Endothelial cell of umbilical vein (primary cell): Measurements from ENCODE around the gene NACA2. TPM values are rescaled to one million over a fixed set of nuclear protein-coding genes. Genes with fewer than 3 reads are reported as not detected.

Source experiments
- BruUV-seq: library from RNA; stranded (reverse); fragments of 400-500 nt; replicated peaks from 2 replicates; lab custom pipeline; 2021; lab: Mats Ljungman, UMichigan
- CTCF ChIA-PET: fragments of 300-600, 350-600 bp; sonication (Branson Sonifier 250); formaldehyde crosslinking; loops from one replicate; lab custom pipeline; 2021; ENCODE audit warnings: antibody characterized with exemption, inconsistent platforms; lab: Charles Lee
- POLR2A ChIA-PET: fragments of 300-600, 350-600 bp; sonication (Branson Sonifier 250); formaldehyde crosslinking; loops from one replicate; lab custom pipeline; 2021; ENCODE audit warnings: antibody characterized with exemption, inconsistent platforms; lab: Charles Lee
- DNase-seq: peaks from one replicate; pipeline ENCODE4 v3.0.0-alpha.2; 2011; ENCODE audit warnings: low read depth, low spot score
- FAIRE-seq: peaks from 2 replicates; lab custom pipeline; 2011; peaks lifted over from hg19 to GRCh38; lab: Jason Lieb, UNC
- H2AFZ ChIP-seq: 2 replicates; pipeline ENCODE4 v1.6.0; 2012; ENCODE audit warnings: low read depth, low read length, control low read depth, inconsistent platforms
- H3K27ac ChIP-seq: 2 replicates; pipeline ENCODE4 v1.5.1; 2011; ENCODE audit warnings: low read depth, mild to moderate bottlenecking, control low read depth, low read length, moderate library complexity; ENCODE audit not compliant: insufficient read depth
- H3K27me3 ChIP-seq, 2 experiments: 2 replicates each; pipeline versions ENCODE4 v1.6.0 to v1.6.1; 2011; ENCODE audit warnings: low read length in 2 of 2, mixed read lengths in 1 of 2; ENCODE audit not compliant: control insufficient read depth in 2 of 2, insufficient read depth in 2 of 2
- H3K36me3 ChIP-seq, 2 experiments: 2 replicates in 1 of 2; 3 replicates in 1 of 2; pipeline ENCODE4 v1.5.1; 2011; ENCODE audit warnings: low read length in 2 of 2, mild to moderate bottlenecking in 1 of 2, moderate library complexity in 1 of 2; ENCODE audit not compliant: control insufficient read depth in 2 of 2, insufficient read depth in 2 of 2; ENCODE audit errors: extremely low read depth in 1 of 2
- H3K4me1 ChIP-seq: 3 replicates; pipeline ENCODE4 v1.5.1; 2011; ENCODE audit warnings: mild to moderate bottlenecking, low read length; ENCODE audit not compliant: control insufficient read depth, insufficient read depth; ENCODE audit errors: extremely low read depth
- H3K4me2 ChIP-seq: 2 replicates; pipeline ENCODE4 v1.6.1; 2011; ENCODE audit warnings: low read length, control low read depth, mixed read lengths; ENCODE audit not compliant: insufficient read depth
- H3K4me3 ChIP-seq, 3 experiments: fragments of 200-600 bp in 1 of 3; sonication (generic), shearing (Covaris generic) in 1 of 3; replicated peaks in 1 of 3; 2 replicates each; pipeline ENCODE4 v1.5.1; 2011 to 2016; ENCODE audit warnings: control low read depth in 3 of 3, low read length in 3 of 3, mild to moderate bottlenecking in 2 of 3, inconsistent platforms in 1 of 3, low read depth in 1 of 3, moderate library complexity in 1 of 3; ENCODE audit not compliant: insufficient read depth in 1 of 3
- H3K79me2 ChIP-seq: 2 replicates; pipeline ENCODE4 v1.6.0; 2012; ENCODE audit warnings: low read length, inconsistent platforms; ENCODE audit not compliant: control insufficient read depth, insufficient read depth
- H3K9ac ChIP-seq: replicated peaks from 2 replicates; pipeline ENCODE3; 2011; ENCODE audit warnings: low read length, control low read depth; ENCODE audit not compliant: insufficient read depth; ENCODE audit errors: extremely low read depth
- H3K9me1 ChIP-seq: replicated peaks from 3 replicates; pipeline ENCODE4 v1.6.0; 2011; ENCODE audit warnings: mild to moderate bottlenecking, low read length; ENCODE audit not compliant: control insufficient read depth, insufficient read depth; ENCODE audit errors: extremely low read depth
- H3K9me3 ChIP-seq: replicated peaks from 2 replicates; pipeline ENCODE4 v1.5.1; 2012; ENCODE audit warnings: low read length, inconsistent platforms; ENCODE audit not compliant: control insufficient read depth, insufficient read depth
- H4K20me1 ChIP-seq: replicated peaks from 2 replicates; pipeline ENCODE3; 2011; ENCODE audit warnings: mild to moderate bottlenecking, low read length; ENCODE audit not compliant: control insufficient read depth, insufficient read depth; ENCODE audit errors: extremely low read depth
- EZH2 ChIP-seq: IDR thresholded peaks from 2 replicates; pipeline ENCODE4 v1.6.1; 2012; ENCODE audit warnings: borderline replicate concordance, low read depth, mild to moderate bottlenecking, moderate library complexity, low read length, inconsistent platforms; ENCODE audit not compliant: severe bottlenecking
- FOS ChIP-seq: IDR thresholded peaks from 2 replicates; pipeline ENCODE4 v1.6.1; 2011; ENCODE audit warnings: mild to moderate bottlenecking, low read length, moderate library complexity, borderline replicate concordance; ENCODE audit not compliant: insufficient read depth
- GATA2 ChIP-seq: IDR thresholded peaks from 2 replicates; pipeline ENCODE4 v1.7.0; 2011; ENCODE audit warnings: low read depth, mild to moderate bottlenecking, moderate library complexity, mixed read lengths, low read length; ENCODE audit not compliant: insufficient read length, insufficient read depth
- JUN ChIP-seq: IDR thresholded peaks from 2 replicates; pipeline ENCODE4 v1.6.1; 2011; ENCODE audit warnings: borderline replicate concordance, low read depth; ENCODE audit not compliant: insufficient read length, insufficient read depth
- MYC ChIP-seq: IDR thresholded peaks from one replicate; pipeline ENCODE4 v1.6.1; 2011; ENCODE audit warnings: mild to moderate bottlenecking, low read depth, low read length
- POLR2AphosphoS5 ChIP-seq: IDR thresholded peaks from 2 replicates; pipeline ENCODE4 v1.6.1; 2012; ENCODE audit warnings: low read depth, mild to moderate bottlenecking, control low read depth, low read length, moderate library complexity; ENCODE audit not compliant: insufficient read depth
- dilution Hi-C: fragments of 300-500 bp; cut with MboI; formaldehyde crosslinking; loops from one replicate; pipeline ENCODE4 v1.15.0; 2019; ENCODE audit warnings: low sequenced_read_pairs; ENCODE audit not compliant: extremely low pct_ligation_motif_present
- intact Hi-C: fragments of 100-400 bp; cut with micrococcal nuclease; formaldehyde crosslinking; loops from one replicate; pipeline ENCODE4 v1.10.0; 2022
- polyA plus RNA-seq, 4 experiments: library from polyadenylated mRNA; depleted of rRNA in 3 of 4; stranded (reverse) in 3 of 4; unstranded in 1 of 4; fragments of >200 nt; gene quantifications; 2 replicates each; pipeline versions ENCODE4 v1.2.1 to v1.2.3, GENCODE V29; 2011 to 2012; ENCODE audit warnings: missing spikeins in 1 of 4
- total RNA-seq: library from RNA; stranded (reverse); gene quantifications from 2 replicates; pipeline ENCODE4 v1.2.3, GENCODE V29; 2021
- TF ChIP-seq, protein P1 (sequence below), 2 donors: IDR thresholded peaks; 1 replicate in 1 of 2; 2 replicates in 1 of 2; pipeline ENCODE4 v1.5.1; 2011; ENCODE audit warnings: low read length in 2 of 2, mild to moderate bottlenecking in 2 of 2, moderate library complexity in 2 of 2, control low read depth in 1 of 2, inconsistent platforms in 1 of 2, low read depth in 1 of 2; ENCODE audit not compliant: insufficient read depth in 1 of 2; ENCODE audit errors: extremely low read depth in 1 of 2
- TF ChIP-seq, protein P2 (sequence below): IDR thresholded peaks from 2 replicates; pipeline ENCODE4 v1.6.1; 2011; ENCODE audit not compliant: insufficient read depth, insufficient read length

NACA2 gene
- total and polyA plus RNA-seq, 2 donors (not counting 3 experiments of a cell fraction or from before 2014, with no cell fraction given) = not detected

DNA sequence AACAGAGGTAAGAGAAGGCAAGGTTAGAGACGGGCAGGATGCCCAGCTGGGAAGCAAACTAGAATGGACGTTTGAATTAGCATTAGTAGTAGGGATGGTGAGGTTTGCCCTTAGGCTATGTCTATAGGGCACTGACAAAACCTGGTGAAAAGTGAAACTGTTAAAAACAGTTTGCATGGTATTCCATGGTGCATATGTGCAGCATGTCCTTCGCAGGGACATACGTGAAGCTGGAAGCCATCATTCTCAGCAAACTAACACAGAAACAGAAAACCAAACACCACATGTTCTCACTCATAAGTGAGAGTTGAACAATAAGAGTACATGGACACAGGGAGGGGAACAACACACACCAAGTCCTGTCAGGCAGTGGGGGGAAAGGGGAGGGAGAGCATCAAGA lies 25.8 kb downstream of the NACA2 start:
- dilution Hi-C loops (no loop called here), intact Hi-C loops (no loop called here)
- Histone ChIP-seq H3K9me1 (no peaks in the 10 kb centered on the region), H2AFZ (no peak overlapping the region), H3K27ac (no peak overlapping the region), H3K4me1 (no peaks in the 10 kb centered on the region), H3K27me3 (peaks cover 0 to 2% of the 10 kb centered on the region in 2 experiments), H3K36me3 (no peaks in the 10 kb centered on the region), H3K9me3 (no peaks in the 10 kb centered on the region), H3K9ac (no peak overlapping the region), H4K20me1 (no peaks in the 10 kb centered on the region), H3K4me2 (no peak overlapping the region), H3K4me3 (no peak overlapping the region), H3K79me2 (no peaks in the 10 kb centered on the region)
- POLR2A ChIA-PET = no interaction called here
- FAIRE-seq (no peak), DNase-seq (no peak)
- TF ChIP-seq EZH2 = no peak
- TF ChIP-seq, protein P1, sequence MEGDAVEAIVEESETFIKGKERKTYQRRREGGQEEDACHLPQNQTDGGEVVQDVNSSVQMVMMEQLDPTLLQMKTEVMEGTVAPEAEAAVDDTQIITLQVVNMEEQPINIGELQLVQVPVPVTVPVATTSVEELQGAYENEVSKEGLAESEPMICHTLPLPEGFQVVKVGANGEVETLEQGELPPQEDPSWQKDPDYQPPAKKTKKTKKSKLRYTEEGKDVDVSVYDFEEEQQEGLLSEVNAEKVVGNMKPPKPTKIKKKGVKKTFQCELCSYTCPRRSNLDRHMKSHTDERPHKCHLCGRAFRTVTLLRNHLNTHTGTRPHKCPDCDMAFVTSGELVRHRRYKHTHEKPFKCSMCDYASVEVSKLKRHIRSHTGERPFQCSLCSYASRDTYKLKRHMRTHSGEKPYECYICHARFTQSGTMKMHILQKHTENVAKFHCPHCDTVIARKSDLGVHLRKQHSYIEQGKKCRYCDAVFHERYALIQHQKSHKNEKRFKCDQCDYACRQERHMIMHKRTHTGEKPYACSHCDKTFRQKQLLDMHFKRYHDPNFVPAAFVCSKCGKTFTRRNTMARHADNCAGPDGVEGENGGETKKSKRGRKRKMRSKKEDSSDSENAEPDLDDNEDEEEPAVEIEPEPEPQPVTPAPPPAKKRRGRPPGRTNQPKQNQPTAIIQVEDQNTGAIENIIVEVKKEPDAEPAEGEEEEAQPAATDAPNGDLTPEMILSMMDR (IDR thresholded peaks at IDR 0.05; ENCODE audit: extremely low read depth in 1 of 2, insufficient read depth in 1 of 2, low read depth in 1 of 2, low read length in 2 of 2) = no peak
- no peak for TF ChIP-seq POLR2AphosphoS5
- TF ChIP-seq FOS = no peak
- no peak for TF ChIP-seq MYC
- no peak for TF ChIP-seq GATA2
- CTCF ChIA-PET = no interaction called here
- no TSS peak for BruUV-seq

DNA sequence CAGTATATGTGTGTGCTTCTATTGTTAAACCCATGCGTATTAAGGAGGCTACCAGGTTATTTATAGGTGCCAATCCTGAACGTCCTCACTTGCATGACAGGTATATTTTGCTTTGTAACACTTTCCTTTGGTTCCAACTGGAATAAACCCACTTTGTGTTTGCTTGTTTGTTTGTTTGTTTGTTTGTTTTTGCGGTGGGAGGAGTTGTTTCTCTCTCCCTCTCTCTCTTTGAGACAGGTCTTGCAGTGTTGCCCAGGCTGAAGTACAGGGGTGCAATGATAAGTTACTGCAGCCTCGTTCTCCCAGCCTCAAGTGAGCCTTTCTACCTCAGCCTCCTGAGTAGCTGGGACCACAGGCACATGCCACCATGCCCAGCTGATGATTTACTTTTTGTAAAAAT lies 28.7 kb downstream of the NACA2 start:
- Histone ChIP-seq H3K27ac (no peak overlapping the region), H3K4me1 (no peaks in the 10 kb centered on the region), H3K36me3 (no peaks in the 10 kb centered on the region), H3K27me3 (peaks cover 0 to 7% of the 10 kb centered on the region in 2 experiments), H4K20me1 (no peaks in the 10 kb centered on the region), H3K4me3 (no peak overlapping the region), H3K9me3 (no peaks in the 10 kb centered on the region), H3K9me1 (no peaks in the 10 kb centered on the region), H3K4me2 (no peak overlapping the region), H3K9ac (no peak overlapping the region), H3K79me2 (no peaks in the 10 kb centered on the region), H2AFZ (no peak overlapping the region)
- ChIA-PET POLR2A (no interaction called here), CTCF (no interaction called here)
- intact Hi-C loops = no loop called here
- BruUV-seq = no TSS peak
- dilution Hi-C loops = no loop called here
- TF ChIP-seq EZH2 = no peak
- TF ChIP-seq, protein P1 (IDR thresholded peaks at IDR 0.05; ENCODE audit: extremely low read depth in 1 of 2, insufficient read depth in 1 of 2, low read depth in 1 of 2, low read length in 2 of 2) = no peak
- TF ChIP-seq, protein P2, sequence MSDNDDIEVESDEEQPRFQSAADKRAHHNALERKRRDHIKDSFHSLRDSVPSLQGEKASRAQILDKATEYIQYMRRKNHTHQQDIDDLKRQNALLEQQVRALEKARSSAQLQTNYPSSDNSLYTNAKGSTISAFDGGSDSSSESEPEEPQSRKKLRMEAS = no peak
- no peak for TF ChIP-seq JUN
- TF ChIP-seq MYC = no peak
- TF ChIP-seq POLR2AphosphoS5 = no peak
- FAIRE-seq = no peak
- DNase-seq = no peak
